Central memory CD8-positive, alpha-beta T cell (primary cell): ENCODE data around the gene CFAP91.

Source experiments
- ATAC-seq: fragments of 150-1000 bp; cut with Tn5 transposase; replicated peaks from 2 replicates; pipeline ENCODE4 v1.10.0; 2022; ENCODE audit warnings: mild to moderate bottlenecking, moderate FRiP score, moderate number of reproducible peaks; ENCODE audit not compliant: poor library complexity, severe bottlenecking; ENCODE audit errors: extremely low read depth
- DNase-seq, 2 donors: peaks; one replicate each; pipeline ENCODE4 v3.0.0; 2021; ENCODE audit warnings: low spot score in 2 of 2
- H3K27ac Mint-ChIP-seq: one replicate; pipeline ENCODE4 v1.8.0; 2022; ENCODE audit warnings: low read depth, mild to moderate bottlenecking, moderate library complexity, mixed read lengths
- H3K27me3 Mint-ChIP-seq: one replicate; pipeline ENCODE4 v1.8.0; 2022; ENCODE audit warnings: mixed read lengths
- H3K36me3 Mint-ChIP-seq: one replicate; pipeline ENCODE4 v1.8.0; 2022; ENCODE audit warnings: mild to moderate bottlenecking, moderate library complexity, mixed read lengths; ENCODE audit not compliant: insufficient read depth
- H3K4me1 Mint-ChIP-seq: one replicate; pipeline ENCODE4 v1.8.0; 2022; ENCODE audit warnings: mixed read lengths
- H3K4me3 Mint-ChIP-seq: one replicate; pipeline ENCODE4 v1.8.0; 2022; ENCODE audit warnings: mild to moderate bottlenecking, moderate library complexity, mixed read lengths
- H3K9me3 Mint-ChIP-seq: one replicate; pipeline ENCODE4 v1.8.0; 2022; ENCODE audit warnings: mixed read lengths

Gene CFAP91

DNA sequence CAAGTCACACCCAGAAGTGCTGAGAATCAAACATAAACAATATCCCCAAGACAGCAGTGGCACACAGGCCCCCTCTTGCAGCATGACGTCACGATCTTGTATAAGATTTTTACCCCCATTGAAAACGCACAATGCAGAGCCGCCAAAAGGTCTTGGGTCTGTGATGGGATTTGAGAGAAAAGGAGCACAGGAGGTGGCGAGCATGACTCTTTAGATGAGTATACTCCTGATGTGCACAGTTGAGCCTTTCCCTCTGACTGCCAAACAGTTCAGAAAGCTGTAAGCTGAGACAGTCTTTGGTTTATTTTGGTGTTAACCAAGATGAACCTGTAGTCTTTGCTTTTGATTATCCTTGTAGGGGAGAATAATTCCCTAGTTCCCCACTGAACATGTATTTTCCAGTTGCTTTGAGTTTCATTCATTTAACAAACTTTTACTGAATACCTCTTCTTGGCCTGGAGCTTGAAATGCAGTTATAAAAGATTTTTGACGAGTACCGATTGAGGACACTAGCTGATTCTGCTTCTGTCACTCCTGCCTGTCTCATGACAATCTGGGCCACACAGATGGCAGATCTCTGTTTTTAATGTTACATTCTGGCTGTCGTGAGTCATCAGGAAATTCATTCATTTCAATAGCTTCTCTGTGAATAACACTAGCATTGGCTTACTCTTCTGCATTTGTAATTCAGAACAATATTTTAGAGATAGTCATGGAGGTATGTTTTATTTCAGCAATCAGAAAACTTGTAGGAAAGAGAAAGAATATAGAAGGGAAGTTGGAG lies 28.9 kb downstream of the CFAP91 start:
- no peak overlapping the region for H3K4me3 Mint-ChIP-seq
- DNase-seq (no peak), ATAC-seq (no peak)
- H3K27ac Mint-ChIP-seq, result no peak overlapping the region
- no peaks in the 10 kb centered on the region for H3K4me1 Mint-ChIP-seq
- H3K27me3 Mint-ChIP-seq, result no peaks in the 10 kb centered on the region
- H3K9me3 Mint-ChIP-seq, result no peaks in the 10 kb centered on the region
- H3K36me3 Mint-ChIP-seq, result no peaks in the 10 kb centered on the region

DNA sequence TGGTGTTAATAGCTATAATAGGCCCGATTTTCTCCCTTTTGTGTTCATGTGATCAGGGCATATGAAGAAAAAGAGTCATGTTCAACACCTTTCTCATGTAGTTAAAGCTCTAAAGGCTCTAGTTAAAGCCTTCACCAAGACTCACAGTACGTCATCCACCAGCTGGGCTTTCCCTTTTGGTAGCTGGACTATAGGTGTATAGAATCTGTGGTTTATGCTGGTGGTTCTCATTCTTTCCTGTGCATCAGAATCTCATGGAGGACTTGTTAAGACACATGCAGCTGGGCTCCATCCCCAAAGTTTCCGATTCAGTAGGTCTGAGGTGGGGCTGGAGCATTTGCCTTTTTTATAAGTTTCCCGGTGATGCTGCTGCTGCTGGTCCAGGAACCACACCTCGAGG lies 31.0 kb downstream of the CFAP91 start:
- no peaks in the 10 kb centered on the region for H3K36me3 Mint-ChIP-seq
- no peaks in the 10 kb centered on the region for H3K4me1 Mint-ChIP-seq
- peaks cover 8% of the 10 kb centered on the region for H3K27me3 Mint-ChIP-seq
- no peak overlapping the region for H3K27ac Mint-ChIP-seq
- ATAC-seq (no peak), DNase-seq (no peak)
- no peaks in the 10 kb centered on the region for H3K9me3 Mint-ChIP-seq
- no peak overlapping the region for H3K4me3 Mint-ChIP-seq

DNA sequence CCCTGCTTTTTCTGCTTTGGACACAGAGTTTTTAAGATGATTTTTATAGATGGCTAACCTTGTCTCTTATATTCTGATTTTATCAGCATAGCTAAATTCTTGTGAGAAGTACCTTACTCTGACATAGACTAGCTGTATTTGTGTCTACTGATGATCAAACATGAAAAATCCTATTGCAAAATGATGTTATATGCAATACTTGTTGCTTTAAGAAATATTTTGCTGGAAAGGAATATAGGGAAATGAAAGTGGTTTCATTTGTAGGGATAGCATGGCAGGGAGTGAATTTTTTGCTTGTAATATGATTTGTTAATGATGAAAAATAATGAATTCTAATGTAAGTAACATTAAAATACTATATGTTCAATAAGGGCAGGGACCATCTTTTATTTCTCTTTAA lies 35.9 kb downstream of the CFAP91 start:
- H3K4me1 Mint-ChIP-seq, result no peaks in the 10 kb centered on the region
- H3K9me3 Mint-ChIP-seq, result no peaks in the 10 kb centered on the region
- H3K27me3 Mint-ChIP-seq, result peaks cover 48% of the 10 kb centered on the region
- DNase-seq (no peak), ATAC-seq (no peak)
- H3K36me3 Mint-ChIP-seq, result no peaks in the 10 kb centered on the region
- no peak overlapping the region for H3K27ac Mint-ChIP-seq
- H3K4me3 Mint-ChIP-seq, result no peak overlapping the region

DNA sequence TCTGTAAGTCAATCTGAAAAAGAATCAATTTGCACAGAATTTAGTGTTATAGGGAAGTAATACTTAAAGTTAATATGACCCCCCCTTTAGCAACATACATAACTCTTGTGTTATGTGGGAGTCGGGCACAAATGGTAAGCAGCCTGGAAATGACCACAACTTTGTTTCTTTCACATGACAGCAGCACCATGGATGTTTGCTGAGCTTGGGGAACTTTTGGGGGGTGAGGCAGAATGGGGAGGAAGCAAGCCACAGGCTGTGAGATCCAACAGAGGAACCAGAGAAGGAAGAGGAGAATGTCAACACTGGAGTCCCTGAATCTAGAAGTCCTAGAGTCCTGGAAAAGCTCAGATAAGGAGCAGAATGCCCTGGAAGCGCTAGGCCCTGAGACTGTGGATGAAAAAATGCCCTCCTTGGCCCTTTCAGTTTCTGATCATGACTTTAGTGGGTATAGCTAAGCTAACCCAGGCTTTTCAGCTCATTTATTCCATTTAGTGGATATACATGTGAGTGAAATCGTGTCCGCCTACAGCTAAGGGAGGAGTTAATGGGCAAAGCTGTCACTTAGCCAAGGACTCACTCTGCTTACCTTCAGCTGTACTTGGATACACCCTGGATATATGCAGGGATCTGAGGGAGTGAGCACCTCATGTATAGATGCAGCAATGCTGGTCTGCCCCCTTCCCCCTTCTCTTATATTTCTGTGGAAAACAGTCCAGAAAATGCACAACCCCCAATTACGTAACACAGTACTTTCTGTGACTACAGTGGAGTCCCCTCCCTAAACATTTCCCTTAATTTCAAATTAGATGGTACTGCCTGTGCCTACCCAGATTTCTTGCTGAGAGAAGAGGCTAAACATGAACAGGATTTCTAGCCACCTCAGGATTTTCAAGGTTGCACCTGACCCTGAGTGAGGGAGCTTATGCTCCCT lies 39.1 kb downstream of the CFAP91 start:
- H3K27me3 Mint-ChIP-seq, result peaks cover 71% of the 10 kb centered on the region
- DNase-seq (no peak), ATAC-seq (no peak)
- no peak overlapping the region for H3K4me3 Mint-ChIP-seq
- H3K36me3 Mint-ChIP-seq, result no peaks in the 10 kb centered on the region
- H3K9me3 Mint-ChIP-seq, result no peaks in the 10 kb centered on the region
- H3K27ac Mint-ChIP-seq, result no peak overlapping the region
- H3K4me1 Mint-ChIP-seq, result no peaks in the 10 kb centered on the region

- H3K4me3 Mint-ChIP-seq, result no peak overlapping the region
Observed at GRCh38 chr3:119743921-119744320, 41.1 kb downstream of the CFAP91 start.

DNA sequence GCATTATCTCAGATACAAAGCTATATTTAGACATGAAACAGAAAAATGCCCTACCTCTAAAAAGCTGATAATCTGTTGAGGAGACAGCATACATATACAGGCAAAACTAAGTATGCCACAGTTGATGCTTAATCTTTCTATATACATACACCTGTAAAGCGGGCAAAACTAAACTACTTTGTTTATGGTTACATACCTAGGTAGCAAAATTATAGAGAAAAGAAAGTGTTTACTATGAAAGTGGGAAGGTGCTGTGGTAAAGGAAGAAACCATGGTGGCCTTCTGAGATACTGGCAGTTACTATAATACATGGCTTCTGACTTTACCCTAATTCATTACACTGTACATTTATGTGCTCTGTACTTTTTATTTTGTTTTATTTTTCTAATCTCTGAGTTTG lies 43.1 kb downstream of the CFAP91 start:
- DNase-seq (no peak), ATAC-seq (no peak)
- Mint-ChIP-seq H3K27me3 (peaks cover 74% of the 10 kb centered on the region), H3K27ac (no peak overlapping the region), H3K36me3 (no peaks in the 10 kb centered on the region), H3K4me3 (no peak overlapping the region), H3K4me1 (no peaks in the 10 kb centered on the region), H3K9me3 (no peaks in the 10 kb centered on the region)

More at GRCh38 chr3:119743921-119744320, 41.1 kb downstream of the CFAP91 start:
- Mint-ChIP-seq H3K27me3 (peaks cover 80% of the 10 kb centered on the region), H3K36me3 (no peaks in the 10 kb centered on the region), H3K27ac (no peak overlapping the region), H3K4me1 (no peaks in the 10 kb centered on the region), H3K9me3 (no peaks in the 10 kb centered on the region)
- no peak for DNase-seq
- ATAC-seq, result no peak

DNA sequence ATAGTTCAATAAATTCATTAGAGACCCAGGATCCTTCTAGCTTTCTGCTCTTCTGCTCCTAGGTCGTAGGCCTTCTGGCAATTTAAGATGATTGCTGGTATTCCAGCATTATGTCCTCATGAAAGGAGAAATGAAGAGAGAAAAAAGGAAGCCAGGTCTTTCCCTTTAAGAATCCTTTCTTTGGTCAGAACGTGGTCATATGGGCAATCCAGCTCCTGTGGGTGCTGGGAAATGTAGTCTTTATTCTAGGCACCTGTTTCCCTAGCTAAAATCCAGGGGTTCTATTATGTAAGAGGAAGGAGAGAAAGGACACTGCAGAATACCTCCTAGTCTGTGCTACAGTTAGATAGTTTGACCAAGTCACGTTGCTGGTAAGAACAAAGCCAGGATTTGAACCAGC lies 43.6 kb downstream of the CFAP91 start:
- Mint-ChIP-seq H3K27me3 (peaks cover 73% of the 10 kb centered on the region), H3K27ac (no peak overlapping the region), H3K4me3 (no peak overlapping the region), H3K9me3 (no peaks in the 10 kb centered on the region), H3K4me1 (no peaks in the 10 kb centered on the region), H3K36me3 (no peaks in the 10 kb centered on the region)
- ATAC-seq, result no peak
- no peak for DNase-seq

DNA sequence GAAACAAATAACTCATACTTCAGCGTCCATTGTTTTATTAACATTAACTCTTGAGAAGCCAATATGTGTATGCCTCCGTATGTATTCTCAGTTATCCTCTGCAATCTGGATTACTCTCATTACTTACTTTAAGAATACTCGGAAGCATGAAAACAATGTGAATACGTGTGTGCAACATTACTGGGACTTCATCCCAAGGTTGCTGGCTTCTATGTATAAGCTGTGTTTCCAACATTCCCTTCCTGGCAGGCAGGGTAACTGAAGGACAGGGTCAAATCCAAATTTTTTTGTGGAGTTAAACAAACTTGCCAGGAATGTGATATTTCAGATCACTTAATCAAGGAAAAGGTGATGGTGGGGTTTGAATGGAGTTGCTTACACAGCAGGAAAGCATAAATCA lies 44.5 kb downstream of the CFAP91 start:
- peaks cover 64% of the 10 kb centered on the region for H3K27me3 Mint-ChIP-seq
- no peak overlapping the region for H3K4me3 Mint-ChIP-seq
- no peaks in the 10 kb centered on the region for H3K4me1 Mint-ChIP-seq
- no peak for DNase-seq
- no peak overlapping the region for H3K27ac Mint-ChIP-seq
- H3K36me3 Mint-ChIP-seq, result no peaks in the 10 kb centered on the region
- no peak for ATAC-seq
- no peaks in the 10 kb centered on the region for H3K9me3 Mint-ChIP-seq

DNA sequence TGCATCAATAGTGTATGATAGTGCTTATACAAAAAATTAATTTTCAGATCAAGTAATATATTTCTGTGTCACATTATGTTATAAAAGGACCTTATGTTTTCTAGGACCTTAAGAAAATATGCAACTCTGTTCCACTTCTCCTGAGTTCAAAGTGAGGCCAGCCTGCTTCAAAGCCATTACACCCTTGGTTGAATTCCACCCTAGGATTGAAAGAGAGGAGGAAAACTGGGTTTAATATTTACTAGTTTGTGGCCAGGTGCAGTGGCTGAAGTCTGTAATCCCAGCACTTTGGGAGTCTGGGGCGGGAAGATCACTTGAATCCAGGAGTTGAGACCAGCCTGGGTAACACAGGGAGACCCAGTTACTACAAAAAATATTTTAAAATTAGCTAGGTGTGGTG lies 46.2 kb downstream of the CFAP91 start:
- DNase-seq (no peak), ATAC-seq (no peak)
- Mint-ChIP-seq H3K27ac (no peak overlapping the region), H3K4me1 (no peaks in the 10 kb centered on the region), H3K4me3 (no peak overlapping the region), H3K36me3 (no peaks in the 10 kb centered on the region), H3K27me3 (peaks cover 61% of the 10 kb centered on the region), H3K9me3 (no peaks in the 10 kb centered on the region)

DNA sequence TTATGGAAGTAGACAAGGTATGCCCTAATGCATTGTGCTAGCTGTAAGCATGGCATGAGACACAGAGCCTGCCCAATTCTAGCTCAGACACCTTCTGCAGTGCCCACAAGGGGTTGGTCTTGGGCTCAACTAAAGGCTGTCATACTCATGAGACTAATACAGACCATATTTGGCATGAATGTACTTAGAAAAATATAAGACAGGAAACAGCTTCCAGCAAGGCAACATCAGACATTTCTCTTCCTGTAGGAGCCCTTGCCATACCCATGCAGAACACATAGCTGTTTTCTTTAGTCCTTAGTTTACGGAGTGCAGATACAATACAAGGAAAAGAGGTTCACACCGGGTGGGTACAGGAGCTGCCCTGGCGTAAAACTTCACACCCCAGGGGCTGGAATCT lies 48.6 kb downstream of the CFAP91 start:
- Mint-ChIP-seq H3K36me3 (no peaks in the 10 kb centered on the region), H3K4me3 (no peak overlapping the region), H3K4me1 (no peaks in the 10 kb centered on the region), H3K27ac (no peak overlapping the region), H3K9me3 (no peaks in the 10 kb centered on the region), H3K27me3 (peaks cover 65% of the 10 kb centered on the region)
- no peak for DNase-seq
- ATAC-seq, result no peak
